H9 (cell line): ENCODE results near the gene PXYLP1. TPM values are rescaled to one million over a fixed set of nuclear protein-coding genes. Genes with fewer than 3 reads are reported as not detected.

Experiments
- DNase-seq: peaks from one replicate; pipeline ENCODE4 v3.0.0-alpha.2; 2017
- H2AFZ ChIP-seq: one replicate; pipeline ENCODE4 v1.6.1; 2013; ENCODE audit warnings: mild to moderate bottlenecking, low read length, control low read depth, moderate library complexity
- H2AK5ac ChIP-seq: 2 replicates; pipeline ENCODE4 v1.6.1; 2013; ENCODE audit warnings: low read length, control low read depth, mixed read lengths; ENCODE audit not compliant: insufficient read length
- H2BK120ac ChIP-seq: one replicate; pipeline ENCODE4 v1.6.1; 2013; ENCODE audit warnings: low read depth, mild to moderate bottlenecking, low read length, control low read depth, inconsistent platforms; ENCODE audit not compliant: poor library complexity, severe bottlenecking
- H2BK12ac ChIP-seq: 2 replicates; pipeline ENCODE4 v1.6.1; 2013; ENCODE audit warnings: low read length, control low read depth, mixed read lengths, low read depth; ENCODE audit not compliant: insufficient read length
- H2BK15ac ChIP-seq: 2 replicates; pipeline ENCODE4 v1.6.1; 2013; ENCODE audit warnings: low read depth, low read length, control low read depth
- H2BK20ac ChIP-seq: one replicate; pipeline ENCODE4 v1.6.1; 2013; ENCODE audit warnings: low read depth, mild to moderate bottlenecking, low read length, control low read depth, inconsistent platforms; ENCODE audit not compliant: poor library complexity, severe bottlenecking
- H2BK5ac ChIP-seq: 2 replicates; pipeline ENCODE4 v1.6.1; 2013; ENCODE audit warnings: low read length, control low read depth, mixed read lengths; ENCODE audit not compliant: insufficient read length
- H3K14ac ChIP-seq: 2 replicates; pipeline ENCODE4 v1.6.1; 2013; ENCODE audit warnings: low read length, control low read depth; ENCODE audit not compliant: insufficient read depth
- H3K18ac ChIP-seq: 2 replicates; pipeline ENCODE4 v1.6.1; 2013; ENCODE audit warnings: low read depth, mild to moderate bottlenecking, mixed read lengths, low read length, control low read depth; ENCODE audit not compliant: insufficient read length
- H3K23ac ChIP-seq: 2 replicates; pipeline ENCODE4 v1.6.1; 2013; ENCODE audit warnings: low read length, control low read depth, mixed read lengths, low read depth; ENCODE audit not compliant: insufficient read length
- H3K23me2 ChIP-seq: 2 replicates; pipeline ENCODE4 v1.6.1; 2013; ENCODE audit warnings: low read depth, mild to moderate bottlenecking, mixed read lengths, low read length, control low read depth; ENCODE audit not compliant: insufficient read length, poor library complexity, severe bottlenecking
- H3K27ac ChIP-seq: 2 replicates; pipeline ENCODE4 v1.5.1; 2013; ENCODE audit warnings: low read length, control low read depth, mixed read lengths, low read depth; ENCODE audit not compliant: insufficient read length
- H3K27me3 ChIP-seq: 2 replicates; pipeline ENCODE4 v1.6.1; 2013; ENCODE audit warnings: low read length, control low read depth, inconsistent platforms; ENCODE audit not compliant: insufficient read depth
- H3K4ac ChIP-seq: 2 replicates; pipeline ENCODE4 v1.6.1; 2013; ENCODE audit warnings: low read depth, mild to moderate bottlenecking, control low read depth, inconsistent platforms, low read length, moderate library complexity
- H3K4me1 ChIP-seq: 2 replicates; pipeline ENCODE4 v1.6.1; 2013; ENCODE audit warnings: low read length, control low read depth, inconsistent platforms; ENCODE audit not compliant: insufficient read depth
- H3K4me2 ChIP-seq: 2 replicates; pipeline ENCODE4 v1.6.1; 2013; ENCODE audit warnings: low read length, control low read depth, mixed read lengths; ENCODE audit not compliant: insufficient read length, insufficient read depth
- H3K56ac ChIP-seq: 2 replicates; pipeline ENCODE4 v1.6.1; 2013; ENCODE audit warnings: low read depth, mild to moderate bottlenecking, mixed read lengths, low read length, control low read depth; ENCODE audit not compliant: insufficient read length
- H3K79me1 ChIP-seq: 2 replicates; pipeline ENCODE4 v1.6.1; 2013; ENCODE audit warnings: low read depth, mild to moderate bottlenecking, moderate library complexity, low read length, control low read depth, inconsistent platforms; ENCODE audit not compliant: insufficient read depth, poor library complexity, severe bottlenecking
- H3K79me2 ChIP-seq: 2 replicates; pipeline ENCODE4 v1.6.1; 2013; ENCODE audit warnings: low read length, control low read depth, inconsistent platforms; ENCODE audit not compliant: insufficient read depth
- H3K9ac ChIP-seq: 2 replicates; pipeline ENCODE4 v1.6.1; 2013; ENCODE audit warnings: low read length, control low read depth, mixed read lengths; ENCODE audit not compliant: insufficient read length; ENCODE audit errors: extremely low read depth
- H3K9me3 ChIP-seq: one replicate; pipeline ENCODE4 v1.6.1; 2013; ENCODE audit warnings: low read depth, low read length, inconsistent platforms; ENCODE audit not compliant: control insufficient read depth
- H3T11ph ChIP-seq: one replicate; pipeline ENCODE4 v1.6.1; 2013; ENCODE audit warnings: mild to moderate bottlenecking, low read length, control low read depth, inconsistent platforms
- H4K20me1 ChIP-seq: one replicate; pipeline ENCODE4 v1.6.1; 2013; ENCODE audit not compliant: control insufficient read depth, insufficient read length, insufficient read depth
- H4K5ac ChIP-seq: 2 replicates; pipeline ENCODE4 v1.6.1; 2013; ENCODE audit warnings: low read depth, mild to moderate bottlenecking, mixed read lengths, low read length, control low read depth; ENCODE audit not compliant: insufficient read length
- H4K8ac ChIP-seq: replicated peaks from 2 replicates; pipeline ENCODE4 v1.6.1; 2013; ENCODE audit warnings: low read length, control low read depth, mixed read lengths, low read depth; ENCODE audit not compliant: insufficient read length
- H4K91ac ChIP-seq: 2 replicates; pipeline ENCODE4 v1.6.1; 2013; ENCODE audit warnings: low read depth, mild to moderate bottlenecking, moderate library complexity, mixed read lengths, low read length, control low read depth; ENCODE audit not compliant: insufficient read length
- H3K27ac Mint-ChIP-seq, 3 experiments: 2 replicates in 2 of 3; 3 replicates in 1 of 3; pipeline ENCODE4 v1.8.0; 2020 to 2021; ENCODE audit warnings: mixed read lengths in 3 of 3, mild to moderate bottlenecking in 1 of 3, moderate library complexity in 1 of 3
- H3K27me3 Mint-ChIP-seq: 2 replicates; pipeline ENCODE4 v1.8.0; 2021; ENCODE audit warnings: low read depth, mild to moderate bottlenecking, moderate library complexity, mixed read lengths
- H3K36me3 Mint-ChIP-seq, 3 experiments: 2 replicates in 2 of 3; 3 replicates in 1 of 3; pipeline ENCODE4 v1.8.0; 2020 to 2021; ENCODE audit warnings: low read depth in 3 of 3, mixed read lengths in 3 of 3; ENCODE audit not compliant: insufficient read depth in 1 of 3
- H3K4me1 Mint-ChIP-seq, 2 experiments: 2 replicates each; pipeline ENCODE4 v1.8.0; 2020; ENCODE audit warnings: mixed read lengths in 2 of 2
- H3K4me3 Mint-ChIP-seq, 2 experiments: 2 replicates in 1 of 2; 3 replicates in 1 of 2; pipeline ENCODE4 v1.8.0; 2020 to 2021; ENCODE audit warnings: mild to moderate bottlenecking in 2 of 2, mixed read lengths in 2 of 2, moderate library complexity in 1 of 2
- H3K9me3 Mint-ChIP-seq, 2 experiments: 2 replicates in 1 of 2; 3 replicates in 1 of 2; pipeline ENCODE4 v1.8.0; 2020; ENCODE audit warnings: mild to moderate bottlenecking in 2 of 2, mixed read lengths in 2 of 2, moderate library complexity in 1 of 2
- CTCF ChIP-seq: fragments of 200-600 bp; sonication (generic); conservative IDR thresholded peaks from 3 replicates; pipeline ENCODE4 v1.8.0; 2021; ENCODE audit warnings: antibody characterized with exemption, mild to moderate bottlenecking
- WGBS: extraction: QIAGEN DNeasy Blood & Tissue Kit; methylation state at CpG from one replicate; pipeline ENCODE4 v1.1.7; 2013; ENCODE audit warnings: missing lambda C conversion rate, low lambda C conversion rate, mixed read lengths; ENCODE audit not compliant: insufficient read length; ENCODE audit errors: extremely low coverage; 5-methylcytosine and 5-hydroxymethylcytosine counted together
- total RNA-seq: library from RNA; stranded (reverse); gene quantifications from 2 replicates; pipeline ENCODE4 v1.2.1, GENCODE V29; 2021

PXYLP1 gene
- total RNA-seq, 1 experiment from 2014 or later: 17.9 TPM

GRCh38 chr3:141218162-141218835 is 13.3 kb upstream of the PXYLP1 start:
- H3K23me2 ChIP-seq: no peaks in the 10 kb centered on the region
- H3K79me2 ChIP-seq: no peaks in the 10 kb centered on the region
- H3K4me3 Mint-ChIP-seq: no peak overlapping the region
- H2BK5ac ChIP-seq: no peak overlapping the region
- H3K27ac Mint-ChIP-seq: no peak overlapping the region
- DNase-seq: no peak
- no peak overlapping the region for H3K27ac ChIP-seq
- no peak for TF ChIP-seq CTCF
- no peak overlapping the region for H3K23ac ChIP-seq
- WGBS: no CpG with 5 or more reads among the region's 2 CpGs
- no peak overlapping the region for H2BK20ac ChIP-seq
- H4K5ac ChIP-seq: no peak overlapping the region
- no peak overlapping the region for H3K14ac ChIP-seq
- no peaks in the 10 kb centered on the region for H3K9me3 ChIP-seq
- H2BK15ac ChIP-seq: no peak overlapping the region
- no peak overlapping the region for H3K4ac ChIP-seq
- H3K4me2 ChIP-seq: no peak overlapping the region
- H3K18ac ChIP-seq: no peak overlapping the region
- no peak overlapping the region for H2AFZ ChIP-seq
- H2BK12ac ChIP-seq: no peak overlapping the region
- no peak overlapping the region for H3K9ac ChIP-seq
- H3T11ph ChIP-seq: no peak overlapping the region
- H3K56ac ChIP-seq: no peak overlapping the region
- no peaks in the 10 kb centered on the region for H3K79me1 ChIP-seq
- peaks cover 4 to 6% of the 10 kb centered on the region in 2 experiments; a peak in 3 of 4 replicates for H3K4me1 Mint-ChIP-seq
- H3K9me3 Mint-ChIP-seq: peaks cover 3 to 4% of the 10 kb centered on the region in 2 experiments; a peak in 4 of 5 replicates
- H3K4me1 ChIP-seq: no peaks in the 10 kb centered on the region
- H4K91ac ChIP-seq: no peak overlapping the region
- no peaks in the 10 kb centered on the region for H3K27me3 ChIP-seq
- H2AK5ac ChIP-seq: no peak overlapping the region
- peaks cover 9% of the 10 kb centered on the region for H3K27me3 Mint-ChIP-seq
- H4K20me1 ChIP-seq: no peaks in the 10 kb centered on the region
- no peak overlapping the region for H2BK120ac ChIP-seq
- H3K36me3 Mint-ChIP-seq: peaks cover 0 to 2% (median under 1%) of the 10 kb centered on the region in 3 experiments; a peak in 6 of 7 replicates
- H4K8ac ChIP-seq: no peak overlapping the region
